ENCODE data around the gene L3MBTL4. TPM values are rescaled to one million over a fixed set of nuclear protein-coding genes. Genes with fewer than 3 reads are reported as not detected.
A peak's percentile ranks its signal among the peaks of the same experiment; 100 is the strongest.
"Not testable (repeated sequence)": the region's sequence is repeated elsewhere in the genome, so short reads cannot be mapped to it uniquely, and the experiment has no call there.

L3MBTL4 gene
- 1.4 TPM for polyA plus RNA-seq (ENCODE audit: insufficient read length)

DNA sequence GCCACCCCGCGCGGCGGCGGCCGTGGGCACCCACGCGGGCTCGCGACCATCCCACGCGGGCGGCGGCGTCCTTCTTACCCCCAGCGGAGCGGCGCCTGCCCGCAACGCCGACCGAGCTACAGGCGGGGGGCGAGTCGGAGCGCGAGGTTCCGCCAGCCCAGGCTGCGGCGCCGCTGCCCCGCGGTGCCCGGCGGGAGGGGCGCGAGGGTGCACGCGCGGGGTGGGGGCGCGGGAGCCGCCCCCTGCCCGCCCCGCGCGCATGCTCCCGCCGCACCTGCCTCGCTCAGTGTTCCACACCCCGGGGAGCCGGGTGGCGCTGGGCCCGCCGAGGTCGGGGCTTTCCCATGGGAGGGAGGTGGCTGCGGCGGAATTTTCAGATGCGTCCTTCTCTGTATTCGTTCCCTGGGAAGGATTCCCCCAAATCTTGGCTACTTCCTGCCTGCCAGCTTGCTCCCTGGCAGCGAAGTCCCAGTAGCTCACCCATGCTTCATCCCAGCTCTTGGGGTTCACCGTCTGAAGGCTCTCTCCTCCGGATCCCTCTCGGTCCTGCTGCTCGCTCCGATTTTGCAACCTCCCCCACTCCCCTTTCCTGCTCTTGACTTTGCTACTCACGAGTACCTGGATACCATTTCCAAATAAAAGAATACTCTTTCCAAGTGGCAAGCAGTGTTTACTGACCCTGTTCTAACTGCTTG, at the start of gene L3MBTL4:
L3MBTL4 (minus strand) TSS at position 189 of the 695 bp plus-strand sequence. CDS start 103,286 bp downstream, outside the sequence.
- no peak for DNase-seq (ENCODE audit: low read depth)

DNA sequence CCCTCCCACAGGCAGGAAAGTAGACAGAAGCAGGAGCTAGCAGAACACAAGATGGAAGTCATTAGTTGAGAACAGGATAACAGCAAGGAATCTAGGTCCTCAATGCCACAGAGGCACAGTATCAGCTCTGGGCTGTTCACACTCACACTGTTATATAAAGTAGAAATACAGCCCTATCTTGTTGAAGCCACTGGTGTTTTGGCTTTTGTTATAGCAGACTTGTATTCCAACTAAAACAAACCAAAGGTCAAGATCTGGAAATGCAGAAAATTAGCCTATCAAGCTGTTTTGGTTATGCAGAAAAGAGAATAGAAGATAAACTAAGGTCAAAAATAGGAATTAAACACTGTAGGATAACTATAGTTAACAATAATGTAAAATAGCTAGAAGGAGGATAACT, 37.5 kb upstream of the L3MBTL4 start:
- no peak for DNase-seq (ENCODE audit: low read depth)

DNA sequence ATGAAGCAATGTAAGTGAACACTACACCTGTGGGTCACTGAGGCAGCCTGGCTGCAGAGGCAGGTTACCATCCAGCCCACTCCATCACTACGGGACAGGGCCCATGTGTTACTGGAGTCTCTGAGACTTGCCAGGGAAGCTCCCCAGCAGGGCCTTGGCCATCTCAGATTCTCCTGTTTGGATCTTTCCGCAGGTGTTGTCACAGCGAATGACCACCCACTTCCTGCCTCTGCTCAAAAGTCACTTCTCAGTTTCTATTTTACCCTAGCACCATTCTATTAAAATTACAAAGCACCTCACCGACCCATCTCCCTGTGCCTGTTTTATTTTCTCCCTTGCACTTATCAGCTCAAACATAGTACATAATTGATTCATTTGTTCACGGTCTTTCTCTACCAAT, 34.5 kb upstream of the L3MBTL4 start:
- DNase-seq (ENCODE audit: low read depth) = no peak

DNA sequence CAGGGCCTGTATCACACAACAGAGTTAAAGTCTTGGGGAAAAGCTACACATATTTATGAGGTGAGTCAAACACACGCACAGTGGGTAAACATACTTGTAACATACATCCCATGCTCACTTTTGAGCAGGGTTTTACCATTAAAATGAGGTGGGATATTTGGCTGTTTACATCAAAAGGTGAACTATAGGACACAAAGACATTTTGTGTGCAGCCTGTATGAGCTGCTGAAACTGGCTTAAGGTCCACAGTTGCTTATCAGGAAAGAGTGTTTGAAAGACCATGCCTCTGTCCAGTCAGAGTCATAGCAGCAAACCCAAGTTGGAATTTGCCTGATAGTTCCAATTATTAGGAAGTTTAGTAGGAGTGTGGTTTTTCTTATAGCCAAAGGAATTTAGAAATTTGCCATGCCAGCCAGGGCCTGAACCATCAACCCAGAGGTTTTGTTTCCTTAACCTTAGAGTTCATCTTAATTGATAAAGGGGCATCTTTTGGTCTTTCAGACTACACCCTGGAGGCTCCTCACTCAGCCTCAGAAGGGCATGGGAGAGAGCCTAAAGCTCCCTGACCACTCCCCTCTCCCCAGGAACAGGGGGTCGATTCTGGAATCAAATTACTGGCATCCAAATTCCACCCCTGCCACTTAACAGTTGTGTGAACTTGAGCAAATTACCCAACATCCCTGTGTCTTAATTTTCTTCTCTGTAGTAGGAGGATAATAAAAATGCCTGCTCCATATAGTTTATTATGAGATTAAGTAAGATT, 29.9 kb upstream of the L3MBTL4 start:
- no peak for DNase-seq (ENCODE audit: low read depth)

DNA sequence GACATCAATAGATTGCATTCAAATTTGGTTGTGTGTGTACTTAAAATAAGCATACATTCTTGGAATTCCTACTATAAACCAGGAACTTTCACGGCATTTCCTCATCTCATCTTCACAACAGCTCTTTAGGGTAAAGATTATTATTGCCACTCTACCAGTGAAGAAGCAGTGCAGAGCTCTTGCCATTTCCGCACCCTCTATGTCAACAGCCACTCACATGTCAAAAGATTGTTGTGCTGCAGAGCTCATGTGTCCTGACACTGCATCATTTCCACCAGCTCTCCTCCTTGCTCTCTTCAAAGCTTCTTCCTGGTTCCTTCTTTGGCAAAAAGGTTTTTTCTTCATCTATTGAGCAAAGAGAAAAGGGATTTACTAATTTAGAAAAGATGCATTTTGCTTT, 26.5 kb upstream of the L3MBTL4 start:
- no peak for DNase-seq (ENCODE audit: low read depth)

DNA sequence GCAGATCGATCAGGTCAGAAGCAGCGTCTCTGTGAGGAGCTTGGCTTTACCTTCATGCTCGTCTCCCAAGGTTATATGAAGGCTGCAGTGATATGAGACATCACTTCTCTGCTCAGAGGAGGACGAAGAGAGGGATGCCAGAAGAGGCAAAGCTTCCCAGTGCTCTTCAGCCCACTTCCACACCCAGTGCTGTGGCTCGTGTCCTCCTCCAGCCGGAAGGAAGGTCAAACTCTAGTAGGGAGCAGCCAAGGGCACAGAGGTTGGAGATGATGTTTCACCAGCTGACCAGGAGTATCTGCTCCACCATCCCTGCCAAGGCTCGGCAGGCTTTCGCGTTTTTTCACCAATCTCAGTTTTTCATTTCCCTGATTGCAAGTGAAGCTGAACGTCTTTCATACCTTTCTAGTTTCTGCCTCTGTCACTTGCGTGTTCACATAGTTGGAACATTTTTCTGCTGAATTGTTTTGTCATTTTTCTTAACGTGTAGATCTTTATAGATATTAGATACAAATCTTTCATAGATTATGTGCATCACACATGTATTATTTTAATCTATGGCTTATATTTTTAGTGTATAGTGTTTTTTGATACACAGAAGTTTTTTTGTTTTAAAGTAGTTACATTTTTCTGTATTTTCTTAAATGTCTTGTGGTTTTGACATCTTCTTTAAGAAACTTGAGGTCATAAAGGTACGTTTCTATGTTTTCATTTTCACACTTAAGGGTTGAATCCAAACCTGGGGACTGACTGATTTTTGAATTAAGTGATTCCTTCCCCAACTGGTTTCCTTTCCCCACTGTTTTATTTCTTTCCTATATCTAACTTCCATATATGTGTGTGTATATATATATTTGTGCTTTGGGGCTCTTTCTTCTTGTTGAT, 23.5 kb upstream of the L3MBTL4 start:
- DNase-seq (ENCODE audit: low read depth) = no peak

DNA sequence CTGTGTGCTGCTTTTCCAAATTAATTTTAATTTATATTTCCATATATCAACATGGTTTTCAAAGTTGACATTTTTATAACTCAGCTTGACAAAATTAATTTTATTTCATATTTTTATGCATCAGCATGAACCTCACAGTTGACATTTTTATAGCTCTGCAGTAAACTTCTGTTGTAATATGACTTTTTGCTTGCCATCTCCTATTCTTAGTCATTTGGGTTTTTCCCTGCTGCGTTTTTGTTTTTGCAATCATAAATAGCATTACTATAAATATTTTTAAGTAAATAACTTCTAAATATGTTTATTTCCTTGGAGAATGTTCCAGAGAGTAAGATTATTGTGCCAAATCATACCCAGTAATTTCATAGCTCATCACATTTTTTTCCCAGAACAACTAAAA, 21.0 kb upstream of the L3MBTL4 start:
- DNase-seq (ENCODE audit: low read depth) = no peak

DNA sequence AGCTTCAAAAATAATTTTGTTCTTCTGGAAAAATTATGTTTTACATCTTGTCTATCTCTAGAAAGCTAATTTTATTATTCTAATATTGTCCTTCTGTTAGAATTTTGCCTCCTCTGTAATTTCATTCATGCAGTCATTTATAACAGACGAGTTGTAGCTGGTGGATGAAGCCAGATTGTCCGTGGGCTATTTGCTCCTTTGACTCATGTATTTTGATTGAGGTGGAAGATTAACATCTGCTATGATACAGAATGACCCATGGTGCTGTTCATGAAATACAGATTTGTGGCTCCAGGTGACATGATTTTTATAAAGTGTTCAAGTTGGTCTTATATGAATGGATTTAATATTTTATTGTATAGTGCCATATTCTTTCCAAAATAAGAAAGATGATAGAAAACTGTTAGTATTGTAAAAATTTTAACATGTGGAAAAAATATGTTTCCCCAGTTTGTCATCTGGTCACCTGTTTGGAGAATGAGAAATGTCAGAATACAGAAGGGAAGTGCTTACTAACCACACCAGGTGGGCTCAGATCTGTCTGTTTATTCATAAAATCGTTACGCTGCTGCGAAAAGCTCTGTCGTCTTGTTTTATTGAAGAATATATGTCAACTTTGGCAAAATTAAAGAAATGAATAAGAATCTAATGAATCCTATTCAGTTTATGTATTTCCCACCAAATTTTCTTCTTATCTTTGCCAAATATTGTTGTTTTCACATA, 20.4 kb upstream of the L3MBTL4 start:
- no peak for DNase-seq (ENCODE audit: low read depth)

DNA sequence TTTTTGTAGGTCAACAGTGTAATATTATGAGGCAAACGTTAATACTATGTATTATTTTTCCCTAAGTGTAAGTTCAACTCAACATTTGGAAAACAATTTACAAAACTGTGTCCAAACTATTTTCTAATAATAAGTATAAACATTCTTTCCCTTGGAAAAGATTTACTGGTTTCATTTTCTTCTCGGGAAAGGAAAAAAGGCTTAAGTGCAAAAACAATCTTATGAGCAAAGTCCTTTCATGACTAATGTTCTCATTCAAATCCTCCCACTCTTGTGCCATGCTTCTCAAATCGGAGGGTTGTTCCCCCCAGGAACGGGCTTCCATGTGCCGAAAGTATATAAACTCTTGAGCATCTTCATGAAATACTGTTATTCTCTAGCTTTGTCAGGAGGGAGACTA, 19.8 kb upstream of the L3MBTL4 start:
- peak; percentile 25 for DNase-seq (ENCODE audit: low read depth)

DNA sequence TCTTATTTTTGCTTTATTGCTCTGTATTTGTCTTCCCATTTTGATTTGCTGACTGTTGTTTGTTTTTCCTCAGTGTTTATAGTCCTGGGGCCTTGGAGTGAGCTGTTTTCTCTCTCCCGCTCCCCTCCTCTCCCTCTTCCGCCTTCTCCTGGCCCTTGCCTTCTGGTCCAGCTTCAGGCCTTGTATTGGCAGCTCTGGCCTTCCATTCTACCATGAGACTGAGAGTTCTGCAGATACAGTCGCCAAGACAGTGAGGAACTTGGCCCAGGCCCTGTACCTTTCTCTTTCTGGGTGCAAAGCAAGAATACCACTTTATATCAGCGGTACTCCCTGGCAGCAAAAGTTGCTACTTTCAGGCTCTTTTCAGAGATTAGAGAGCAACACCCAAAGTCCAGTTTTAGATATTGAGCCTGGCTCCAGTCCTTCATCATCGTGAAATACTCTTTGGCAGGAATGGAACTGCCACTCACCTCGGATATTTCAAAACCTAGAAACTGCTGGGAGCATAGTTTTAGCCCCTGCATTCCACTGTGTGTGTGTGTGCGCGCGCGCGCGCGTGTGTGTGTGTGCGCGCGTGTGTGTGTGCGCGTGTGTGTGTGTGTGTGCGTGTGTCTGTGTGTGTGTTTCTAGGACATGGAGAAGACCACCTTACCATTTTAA, 17.1 kb upstream of the L3MBTL4 start:
- no peak for DNase-seq (ENCODE audit: low read depth)

DNA sequence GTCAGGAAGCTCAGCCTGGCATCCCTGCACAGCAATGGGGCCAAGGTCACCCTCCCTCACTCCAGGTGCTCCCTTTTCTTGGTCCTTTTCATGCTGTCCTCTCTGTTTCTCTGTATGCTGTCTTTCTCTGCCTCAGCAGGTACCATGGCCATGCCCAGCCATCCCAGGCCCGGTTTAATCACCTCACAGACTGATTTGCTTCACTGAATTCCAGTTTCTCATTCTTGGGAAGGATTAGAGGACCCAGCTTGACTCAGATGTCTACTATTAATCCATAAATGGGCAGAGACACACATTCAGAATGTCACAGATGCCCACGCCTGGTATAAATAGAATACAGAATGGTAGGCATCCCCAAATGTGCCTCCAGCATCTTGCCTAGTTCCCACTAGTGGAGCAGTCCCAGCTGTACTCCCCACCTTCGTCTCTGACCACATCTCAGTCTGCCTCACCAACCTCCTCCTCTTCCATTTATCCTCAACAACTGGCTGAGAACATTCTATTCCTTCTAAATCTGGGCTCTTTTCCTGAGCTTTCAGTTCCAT, 14.2 kb upstream of the L3MBTL4 start:
- DNase-seq (ENCODE audit: low read depth) = no peak

DNA sequence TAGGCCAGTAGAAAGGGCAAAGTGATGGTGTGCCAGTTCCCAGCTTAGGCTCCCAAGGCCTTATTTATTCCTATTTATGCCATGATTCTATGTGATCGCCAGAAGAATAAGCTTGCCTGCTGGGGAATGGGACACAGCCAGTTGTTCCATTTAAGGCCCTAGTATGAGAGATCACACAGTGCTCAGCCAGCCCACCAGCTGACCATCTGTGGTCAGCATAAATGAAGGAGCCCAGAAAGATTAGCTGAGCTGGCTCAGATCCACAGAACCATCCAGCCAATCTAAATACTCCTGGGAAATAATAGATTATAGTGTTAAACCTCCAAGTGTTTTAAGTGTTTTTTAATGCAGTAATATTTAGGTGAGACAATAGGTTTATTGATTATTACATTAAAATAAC, 12.6 kb upstream of the L3MBTL4 start:
- DNase-seq (ENCODE audit: low read depth) = no peak

DNA sequence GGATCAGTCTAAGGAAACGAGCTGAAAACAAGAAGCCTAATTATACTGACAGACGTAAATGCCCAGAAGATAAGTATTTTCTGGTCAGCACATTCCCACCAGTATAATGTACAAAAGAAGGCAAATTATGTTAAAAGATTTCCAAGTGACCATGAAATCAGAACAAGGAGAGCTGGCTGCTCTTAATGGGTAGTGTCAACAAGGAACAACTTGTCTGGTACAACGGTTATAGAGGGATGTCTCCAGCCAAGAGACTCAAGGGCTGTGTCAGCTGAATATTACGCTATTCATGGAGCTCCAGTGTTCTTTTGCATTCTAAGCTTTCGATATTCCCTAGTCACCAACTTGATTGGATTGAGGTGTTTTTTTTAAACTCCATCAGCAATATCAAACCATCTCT, 8.6 kb upstream of the L3MBTL4 start:
- no peak for DNase-seq (ENCODE audit: low read depth)

DNA sequence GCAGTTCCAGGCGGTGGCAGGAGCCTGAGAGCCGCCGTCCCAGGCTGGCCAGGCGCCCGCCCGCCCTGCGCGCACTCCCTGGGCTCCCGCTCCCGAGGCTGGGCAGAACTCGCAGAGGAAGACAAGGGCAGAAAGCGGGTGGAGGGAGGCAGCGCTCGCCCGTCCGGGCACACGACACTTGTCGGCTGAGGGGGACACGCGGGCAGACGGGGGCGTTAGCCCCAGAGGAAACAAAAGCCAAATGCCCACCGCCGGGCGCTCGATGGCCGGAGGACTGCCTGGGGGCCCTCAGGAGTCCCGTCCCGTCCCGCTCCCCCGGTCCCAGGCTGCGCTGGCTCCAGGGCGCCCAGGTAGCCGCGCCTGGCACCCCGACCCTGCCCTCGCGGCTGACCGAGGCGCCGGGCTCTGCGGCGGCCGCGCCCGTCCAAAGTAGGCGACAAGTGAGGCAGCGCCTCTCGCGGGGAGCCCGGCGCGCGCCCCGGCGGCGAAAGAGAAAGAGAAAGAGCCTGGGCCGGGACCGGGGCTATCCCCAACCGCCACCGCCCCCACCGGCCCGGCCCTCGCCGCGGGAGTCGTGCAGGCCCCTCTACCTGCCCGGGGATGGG, 491 bp downstream of the L3MBTL4 start:
- no peak for DNase-seq (ENCODE audit: low read depth)

DNA sequence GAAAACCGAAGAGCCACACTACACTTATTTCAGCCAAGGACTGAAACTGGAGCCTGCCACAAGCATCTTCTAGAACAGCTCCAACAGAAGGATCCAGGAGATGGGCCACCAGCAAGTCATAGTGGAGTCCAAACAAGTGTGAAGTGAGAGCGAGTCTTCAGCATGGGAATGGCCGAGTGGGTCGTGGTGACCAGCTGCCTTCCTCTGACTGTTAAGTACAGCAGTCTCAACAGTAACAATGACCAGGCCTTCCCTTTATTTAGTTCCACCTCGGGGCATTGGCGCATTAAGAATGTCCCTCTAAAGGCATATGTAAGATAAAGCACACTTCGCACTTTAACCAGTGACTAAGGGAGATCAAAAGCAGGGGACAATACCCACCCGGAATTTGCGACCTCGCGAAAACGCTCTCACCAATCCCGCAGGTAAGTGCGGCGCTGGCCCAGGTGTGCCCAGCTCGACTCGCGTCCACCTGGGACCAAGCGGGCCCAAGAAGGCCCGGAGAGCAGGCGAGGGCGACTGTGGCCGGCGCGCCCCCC, 1.1 kb downstream of the L3MBTL4 start:
- DNase-seq (ENCODE audit: low read depth) = no peak

DNA sequence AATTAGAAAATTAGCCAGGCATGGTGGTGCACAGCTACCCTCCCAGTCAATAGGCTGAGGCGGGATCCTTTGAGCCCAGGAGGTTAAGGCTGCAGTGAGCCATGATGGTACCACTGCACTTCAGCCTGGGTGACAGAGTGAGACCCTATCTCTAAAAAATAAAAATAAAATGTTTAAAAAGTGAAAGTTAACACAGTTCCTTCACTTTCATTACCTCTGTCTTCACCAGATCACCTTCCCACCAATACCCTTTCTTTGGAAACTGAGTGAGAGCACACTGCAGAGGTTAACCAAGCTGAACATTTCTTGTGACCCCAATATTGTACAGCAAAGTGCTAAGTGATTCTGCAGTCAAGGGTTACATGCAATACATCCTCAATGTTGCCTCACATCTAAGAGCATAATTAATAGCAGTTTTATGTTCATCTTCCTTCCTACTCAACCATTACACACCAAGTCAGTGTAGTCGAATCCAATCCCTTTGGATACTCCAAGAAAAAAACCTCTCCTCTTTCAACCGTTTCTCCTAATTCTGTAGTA, 1.7 kb downstream of the L3MBTL4 start:
- no peak for DNase-seq (ENCODE audit: low read depth)

DNA sequence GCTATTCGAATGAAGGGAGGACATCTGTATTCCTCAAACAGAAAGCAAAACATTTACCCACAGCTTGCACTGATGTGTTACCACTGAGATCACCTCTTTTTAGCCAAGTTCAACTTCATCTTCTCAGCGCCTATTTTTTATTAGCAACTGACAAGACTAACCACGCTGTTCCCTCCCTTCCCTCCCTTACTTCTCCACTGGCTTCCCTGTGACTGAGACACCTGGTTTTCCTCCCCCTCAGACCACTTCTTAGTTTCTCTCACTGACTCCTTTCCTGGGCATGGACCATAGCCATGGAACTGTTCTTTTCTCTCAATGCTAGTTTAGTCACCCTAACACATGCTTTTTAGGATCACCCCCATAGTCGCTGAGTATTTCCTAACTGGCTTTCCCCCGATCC, 3.3 kb downstream of the L3MBTL4 start:
- no peak for DNase-seq (ENCODE audit: low read depth)

DNA sequence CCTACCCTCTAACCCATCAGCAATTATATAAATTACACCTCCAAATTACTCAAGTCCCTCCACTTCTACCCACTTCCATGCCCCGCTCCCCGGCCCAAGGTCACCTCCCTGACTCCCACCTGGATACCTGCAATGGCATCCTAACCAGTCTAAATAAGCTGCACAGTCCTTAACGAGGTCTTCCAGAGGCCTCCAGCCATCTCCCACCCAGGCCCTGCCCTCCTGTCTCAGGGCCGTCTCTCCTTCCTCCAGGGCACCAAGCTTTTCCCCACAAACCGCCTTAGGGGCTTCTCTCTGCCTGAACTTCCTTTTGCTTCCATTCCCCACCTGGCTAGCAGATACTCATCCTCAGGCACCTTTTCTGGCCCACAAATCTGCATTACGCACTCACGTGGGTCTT, 4.8 kb downstream of the L3MBTL4 start:
- DNase-seq (ENCODE audit: low read depth) = no peak

DNA sequence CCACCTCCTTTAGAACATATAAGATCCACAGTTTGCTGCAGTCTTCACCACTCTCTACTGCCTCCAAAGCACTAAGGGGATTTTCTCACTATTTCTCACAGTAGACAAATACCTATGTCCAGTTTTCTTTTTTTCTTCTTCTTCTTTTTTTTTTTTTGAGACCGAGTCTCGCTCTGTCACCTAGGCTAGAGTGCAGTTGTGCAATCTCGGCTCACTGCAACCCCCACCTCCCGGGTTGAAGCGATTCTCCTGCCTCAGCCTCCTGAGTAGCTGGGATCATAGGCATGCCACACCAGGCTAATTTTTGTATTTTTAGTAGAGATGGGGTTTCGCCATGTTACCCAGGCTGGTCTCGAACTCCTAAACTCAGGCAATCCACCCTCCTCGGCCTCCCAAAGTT, 6.2 kb downstream of the L3MBTL4 start:
- DNase-seq (ENCODE audit: low read depth) = not testable (repeated sequence)

All from forelimb muscle (tissue), 1 donor.